Measurements from ENCODE around the gene DIPK1A.
A peak's percentile ranks its signal among the peaks of the same experiment; 100 is the strongest.

Gene DIPK1A

DNA sequence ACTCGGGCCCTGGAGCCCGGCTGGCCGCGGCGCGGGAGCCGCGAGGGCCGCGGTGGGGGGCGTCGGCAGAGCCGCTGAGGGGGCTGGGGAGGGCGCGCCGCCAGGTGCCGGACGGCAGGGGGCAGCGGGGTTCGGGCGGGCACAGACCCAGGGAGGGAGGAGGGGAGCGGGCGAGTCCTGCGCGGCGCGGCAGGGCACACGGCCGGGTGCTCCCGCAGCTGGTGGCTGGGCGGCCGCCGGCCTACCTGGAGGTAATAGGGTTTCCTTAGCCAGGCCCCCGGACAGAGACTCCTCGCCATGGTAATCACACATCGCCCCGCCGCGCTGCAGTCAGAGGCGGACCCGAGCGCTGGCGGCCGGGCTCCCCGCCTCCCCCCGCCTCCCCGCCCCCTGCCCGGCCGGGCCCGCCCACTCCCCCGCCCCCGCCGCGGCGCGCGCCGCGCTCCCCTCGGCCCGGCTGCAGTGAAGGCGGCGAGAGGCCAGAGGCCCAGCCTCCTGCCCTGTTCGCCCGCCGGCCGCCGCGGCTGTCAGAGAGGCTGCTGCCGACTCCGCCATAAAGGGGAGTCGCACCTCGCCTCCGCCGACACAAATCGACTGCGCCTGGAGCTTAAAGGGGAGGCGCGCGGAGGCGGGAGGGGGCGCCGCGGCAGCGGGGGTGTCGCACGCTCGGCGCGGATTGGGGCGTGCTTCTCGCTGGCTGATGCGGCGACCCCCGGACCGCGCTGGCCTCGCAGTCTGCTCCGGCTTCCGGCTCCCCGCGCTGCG, at the start of gene DIPK1A:
Gene DIPK1A, minus strand, starts transcription at position 332 of the 765 bp plus-strand sequence. Its CDS starts 33 bp downstream, at position 299.
- ATAC-seq = peak; percentile 47 to 54

DNA sequence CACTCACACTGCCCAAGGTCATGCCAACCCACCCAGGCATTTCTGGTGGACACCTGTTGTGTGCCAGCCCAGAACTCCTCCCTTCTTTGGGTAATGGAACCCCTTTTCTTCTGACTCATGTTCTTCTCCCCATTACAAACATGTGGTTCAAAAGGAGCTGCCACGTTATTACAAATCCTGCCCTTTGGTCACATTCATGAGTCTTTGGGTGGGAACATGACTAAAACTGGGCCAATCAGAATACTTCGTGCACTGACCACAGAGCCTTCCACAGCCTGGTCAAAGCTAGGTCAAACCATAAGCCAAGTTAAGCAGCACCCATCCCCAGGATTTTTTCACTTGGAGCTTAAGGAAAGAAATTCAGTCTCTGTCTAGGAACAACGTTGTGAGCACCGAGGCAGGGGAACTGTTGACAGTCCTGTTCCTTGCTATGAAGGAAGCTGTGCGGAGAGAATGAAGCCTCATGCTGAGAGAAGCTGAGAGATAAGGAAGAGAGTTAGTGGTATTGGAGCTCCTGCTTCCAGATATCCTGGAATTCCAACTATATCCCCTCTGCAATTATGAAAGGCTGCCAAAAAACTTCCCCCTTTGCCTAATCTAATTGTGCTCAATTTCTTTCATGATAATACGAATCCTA, 46.8 kb upstream of the DIPK1A start:
- ATAC-seq = no peak

DNA sequence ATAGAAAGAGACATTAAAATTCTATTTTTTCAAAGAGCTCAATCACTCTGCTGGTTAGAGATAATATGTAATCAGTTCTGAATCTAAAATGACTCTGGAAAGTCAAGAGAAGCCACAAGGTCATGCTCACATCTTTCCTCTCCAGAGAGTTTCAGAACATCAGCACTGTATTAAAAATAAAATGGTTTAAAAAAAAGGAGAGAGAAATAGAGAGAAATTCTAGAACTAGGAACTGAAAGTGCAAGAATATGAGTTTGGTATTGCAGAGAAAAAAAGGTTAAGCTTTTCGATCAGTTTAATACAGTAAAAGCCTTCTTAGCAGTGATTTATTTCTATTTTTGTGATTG, 44.0 kb upstream of the DIPK1A start:
- ATAC-seq = no peak

DNA sequence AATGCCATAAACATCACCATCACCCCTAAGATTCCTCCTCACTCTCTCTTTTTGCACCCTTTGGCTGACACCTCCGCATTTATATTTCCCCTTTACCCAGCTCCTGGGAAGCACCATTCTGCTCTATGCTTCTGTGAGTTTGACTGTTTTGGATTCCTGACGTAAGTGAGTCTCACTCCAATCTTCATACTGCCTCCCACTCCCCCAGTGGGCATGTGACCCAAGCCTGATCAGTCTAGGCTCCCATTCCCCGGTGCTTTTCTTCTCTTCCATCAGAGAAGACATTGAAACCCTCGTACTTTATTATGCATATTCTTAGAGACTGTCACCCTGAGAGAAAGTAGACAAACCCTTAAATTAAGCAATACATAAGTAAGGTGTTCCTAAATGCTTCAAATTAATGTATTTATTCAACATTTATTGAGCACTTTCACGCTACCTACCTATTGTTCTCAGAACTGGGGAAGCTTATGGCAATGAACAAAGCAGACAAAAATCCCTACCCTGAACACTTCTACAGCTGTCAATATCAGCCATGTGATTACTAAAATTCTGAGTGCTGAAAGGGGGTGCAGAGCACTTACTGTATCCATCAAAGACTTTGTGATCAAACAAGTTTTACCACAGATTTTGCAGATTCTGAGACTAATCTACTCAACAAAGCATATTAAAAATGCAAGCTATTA, 43.4 kb upstream of the DIPK1A start:
- no peak for ATAC-seq

DNA sequence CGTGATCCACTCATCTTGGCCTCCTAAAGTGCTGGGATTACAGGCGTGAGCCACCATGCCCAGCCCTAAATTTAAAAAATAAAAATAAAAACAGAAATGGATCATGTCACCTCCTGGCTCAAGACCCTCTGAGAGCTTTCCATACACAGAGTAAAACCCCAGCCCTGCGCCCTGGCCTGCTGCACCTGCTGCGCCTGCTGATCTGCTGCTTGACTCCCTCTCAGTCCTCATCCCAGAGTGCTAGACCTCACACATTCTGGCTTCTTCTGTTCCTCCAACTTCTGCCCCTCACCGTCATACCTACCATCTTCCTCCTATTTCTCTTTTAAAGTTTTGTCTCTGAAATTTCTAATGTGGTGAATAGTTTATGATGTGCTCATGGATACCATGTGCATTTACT, 42.7 kb upstream of the DIPK1A start:
- no peak for ATAC-seq

DNA sequence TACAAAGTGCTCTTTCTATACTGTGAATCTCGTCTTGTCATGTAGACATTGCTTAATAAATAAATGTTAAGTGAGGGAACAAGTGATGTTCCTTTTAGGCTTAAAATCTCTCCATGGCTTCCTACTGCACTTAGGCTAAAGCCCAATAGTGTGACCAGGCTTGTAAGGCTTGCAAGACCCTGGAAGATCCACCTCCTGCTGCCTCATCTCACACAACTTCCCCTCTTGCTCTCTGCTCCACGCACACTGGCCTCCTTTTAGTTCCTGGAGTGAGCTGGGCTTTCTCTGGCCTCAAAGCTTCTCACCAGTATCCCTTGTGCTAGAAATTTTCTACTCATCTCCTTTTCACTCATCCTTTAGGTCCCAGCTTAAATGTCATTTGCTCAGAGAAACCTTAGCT, 41.5 kb upstream of the DIPK1A start:
- no peak for ATAC-seq

DNA sequence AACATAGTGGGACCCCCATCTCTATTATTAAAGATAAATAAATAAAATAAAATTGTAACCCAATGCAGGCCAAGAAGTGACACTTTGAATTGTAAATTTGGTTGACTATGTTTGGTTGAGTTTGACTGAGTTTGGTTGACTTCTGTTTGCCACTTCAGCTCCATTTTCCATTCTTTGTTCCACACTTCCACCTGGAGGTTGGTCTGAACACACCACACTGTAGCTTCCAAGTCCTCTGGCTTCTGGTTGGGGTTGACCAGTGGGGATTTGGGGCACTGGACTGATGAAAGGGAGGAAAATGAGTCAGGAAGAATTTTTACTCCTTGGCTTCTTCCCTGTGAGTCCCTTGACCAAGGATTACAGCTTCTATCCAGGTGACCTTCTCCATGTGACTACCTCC, 40.6 kb upstream of the DIPK1A start:
- ATAC-seq = no peak

DNA sequence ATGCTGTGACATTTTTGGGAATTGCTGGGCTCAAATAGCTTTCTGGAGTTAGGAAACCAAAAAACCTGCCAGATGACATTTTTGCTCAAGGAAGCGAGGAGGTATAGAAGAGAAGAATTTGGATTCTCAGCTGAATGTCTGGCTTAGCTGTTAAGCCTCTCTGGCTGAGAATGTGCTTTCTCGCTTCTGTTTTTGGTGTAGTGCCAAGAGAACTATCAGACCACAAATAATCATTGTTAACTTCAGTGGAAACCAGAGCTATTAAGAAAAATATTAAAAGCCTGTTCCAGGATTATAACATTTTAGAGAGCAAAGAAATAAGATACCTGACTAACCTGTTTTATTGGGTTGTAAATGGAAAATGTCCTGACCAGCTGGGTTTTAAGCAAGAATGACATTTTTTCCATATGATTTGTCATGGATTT, 39.5 kb upstream of the DIPK1A start:
- ATAC-seq = no peak

DNA sequence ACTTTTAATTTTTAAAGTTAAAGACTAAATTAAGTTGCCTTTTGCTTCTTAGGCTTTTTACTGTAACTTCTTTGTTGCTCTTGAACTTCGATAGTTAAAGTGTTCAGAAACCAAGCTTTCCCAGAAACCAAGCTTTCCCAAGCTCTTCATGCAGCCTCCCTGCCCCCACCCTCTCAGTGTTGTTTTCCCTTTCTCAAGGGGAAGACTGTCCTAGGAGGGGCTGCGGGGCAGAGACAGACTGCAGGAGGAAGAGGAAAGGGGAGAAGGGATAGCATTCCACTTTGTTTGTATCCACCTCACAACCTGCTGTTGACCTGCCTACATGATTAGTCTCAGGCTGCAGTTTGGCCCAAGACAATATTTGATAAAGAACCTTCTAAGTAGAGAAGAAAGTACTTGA, 39.0 kb upstream of the DIPK1A start:
- ATAC-seq = no peak

DNA sequence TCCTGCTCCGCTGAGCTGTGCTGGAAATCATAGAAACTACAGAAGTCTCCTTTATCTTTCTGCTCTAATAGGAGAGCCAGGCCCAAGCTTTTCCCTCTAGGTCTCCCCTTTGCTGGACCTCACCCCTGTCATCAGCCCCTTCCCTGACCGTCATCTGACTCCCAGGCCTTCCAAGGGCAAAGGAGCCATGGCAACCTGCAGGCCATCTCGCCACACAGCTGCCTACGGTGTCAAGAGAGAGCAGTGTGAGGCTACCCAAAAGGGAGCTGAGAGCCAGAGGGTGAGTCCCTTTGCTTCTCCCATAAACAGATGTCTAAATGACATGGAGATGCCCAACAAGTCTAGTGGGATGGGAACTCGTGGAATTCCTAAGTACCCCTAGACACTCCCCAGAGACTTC, 37.6 kb upstream of the DIPK1A start:
- ATAC-seq = no peak

DNA sequence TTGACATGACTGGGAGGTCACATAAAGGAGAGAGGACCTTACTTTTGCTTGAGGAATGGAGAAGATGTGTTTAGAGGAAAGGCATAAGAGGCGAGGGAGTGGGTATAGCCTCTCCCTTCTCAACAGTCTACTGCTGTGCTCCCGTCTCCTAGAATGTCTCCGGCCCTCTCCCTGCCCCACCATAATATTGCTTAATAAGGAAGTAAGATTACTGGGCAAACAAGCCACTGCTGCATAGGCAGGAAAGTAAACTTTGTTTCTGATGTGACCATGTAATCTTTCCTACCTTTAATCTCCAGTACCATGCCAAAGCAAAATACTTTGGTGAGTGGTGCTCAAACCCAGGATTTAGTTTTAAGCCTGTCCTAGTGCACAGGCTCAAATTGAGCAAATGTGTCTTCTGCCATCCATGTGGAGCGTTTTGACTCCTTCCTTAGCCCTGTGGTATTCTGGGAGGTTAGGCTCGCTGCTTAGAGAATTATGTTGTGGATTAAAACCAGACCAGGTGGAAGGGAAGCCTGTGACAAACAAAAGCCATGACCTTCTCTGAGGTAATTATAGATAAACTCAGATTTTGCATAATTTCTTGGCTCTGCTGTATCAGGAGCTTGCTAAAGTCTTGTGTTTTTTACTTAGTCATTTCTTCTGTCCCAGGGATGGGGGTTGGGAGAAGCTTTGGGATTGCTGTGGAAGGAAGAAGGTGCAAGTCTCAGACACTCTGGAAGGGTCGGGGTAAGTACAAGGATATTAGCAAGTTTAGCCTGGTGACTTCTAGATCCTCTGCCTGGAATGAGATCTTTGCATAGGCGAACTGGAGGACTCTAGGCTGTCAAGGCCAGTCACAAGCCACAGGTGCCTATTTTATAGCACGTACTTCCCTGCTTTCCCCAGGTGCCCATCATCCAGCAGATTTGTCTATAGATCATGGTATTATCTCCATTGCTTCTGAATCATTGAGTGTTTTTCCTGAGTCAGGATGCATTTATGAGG, 34.5 kb upstream of the DIPK1A start:
- no peak for ATAC-seq

DNA sequence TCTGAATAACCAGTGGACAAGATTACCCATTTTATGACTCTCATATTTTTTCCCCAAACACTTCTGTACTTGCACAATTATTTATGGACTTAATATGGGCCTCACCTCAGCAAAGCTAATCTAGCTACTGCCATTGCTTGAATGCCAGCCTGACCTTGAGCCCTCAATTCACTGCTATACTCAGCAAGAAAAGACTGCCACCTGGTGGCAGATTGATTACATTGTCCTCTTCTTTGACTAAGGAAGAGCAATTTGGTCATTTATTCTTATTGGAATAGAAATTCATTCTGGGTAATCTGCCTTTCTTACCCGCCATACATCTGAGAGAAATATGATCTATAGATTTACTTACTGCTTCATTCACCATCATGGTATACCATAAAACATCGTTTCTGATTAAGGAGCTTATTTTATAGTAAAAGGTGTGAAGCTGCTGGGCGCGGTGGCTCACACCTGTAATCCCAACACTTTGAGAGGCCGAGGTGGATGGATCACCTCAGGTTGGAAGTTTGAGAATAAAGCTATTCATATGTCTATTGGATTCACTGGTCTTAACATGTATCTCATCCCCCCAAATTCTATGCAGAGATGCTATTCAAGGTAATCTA, 32.9 kb upstream of the DIPK1A start:
- peak; percentile 83 to 93 for ATAC-seq

DNA sequence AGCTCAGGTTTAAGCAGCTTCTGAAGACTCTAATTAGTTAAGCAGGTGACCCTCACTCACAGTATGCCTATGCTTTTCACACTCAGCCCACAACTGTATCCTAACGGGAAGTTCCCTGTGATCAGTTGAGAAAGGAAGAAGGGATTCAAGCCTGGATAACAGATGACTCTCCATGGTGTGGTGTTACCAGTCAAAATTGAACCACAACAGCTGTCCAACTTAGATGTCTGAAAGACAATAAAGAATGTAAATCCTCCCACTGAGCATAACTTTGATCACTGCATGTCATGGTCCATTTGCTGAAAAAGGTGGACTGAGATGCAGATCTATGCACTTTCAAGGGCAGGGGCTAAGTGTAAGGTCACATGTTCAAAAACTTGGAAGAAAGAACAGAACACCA, 32.3 kb upstream of the DIPK1A start:
- no peak for ATAC-seq

DNA sequence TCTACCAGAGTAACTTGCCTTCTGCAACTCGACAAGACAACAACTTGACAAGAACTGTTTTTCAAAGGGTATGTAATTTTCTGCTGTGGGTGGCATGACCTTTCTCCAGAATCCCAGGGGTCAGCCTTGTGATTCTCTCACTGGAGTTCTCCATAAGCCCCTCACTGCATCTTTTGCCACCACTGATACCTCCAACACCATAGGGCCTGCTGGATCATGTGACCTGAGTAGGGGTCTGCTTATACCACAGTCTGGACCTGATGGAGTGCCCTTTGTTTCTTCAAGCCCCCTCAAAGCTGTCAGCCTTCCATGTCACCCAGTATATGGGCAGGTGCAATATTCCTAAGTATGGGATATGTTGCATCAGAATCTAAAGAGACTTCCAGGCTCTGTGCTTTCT, 31.6 kb upstream of the DIPK1A start:
- no peak for ATAC-seq

DNA sequence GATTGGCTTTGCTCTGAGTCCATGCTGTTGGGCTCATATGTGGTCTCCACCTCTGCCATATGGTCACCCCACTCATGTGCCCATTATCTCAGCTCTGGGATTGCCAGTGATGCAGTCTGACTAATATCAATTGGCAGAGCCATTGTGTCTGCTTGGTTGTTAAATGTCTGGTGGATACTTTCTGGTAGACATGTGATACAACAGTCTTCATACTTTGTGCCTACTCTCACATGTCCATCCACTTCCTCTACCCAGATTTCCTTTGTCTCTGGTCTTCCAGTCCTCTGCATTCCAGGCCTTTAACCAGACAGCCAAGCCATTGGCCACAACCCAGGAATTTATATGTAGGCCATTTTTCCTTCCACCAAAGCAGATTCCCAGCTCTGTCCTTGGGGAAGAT, 30.8 kb upstream of the DIPK1A start:
- ATAC-seq = no peak

DNA sequence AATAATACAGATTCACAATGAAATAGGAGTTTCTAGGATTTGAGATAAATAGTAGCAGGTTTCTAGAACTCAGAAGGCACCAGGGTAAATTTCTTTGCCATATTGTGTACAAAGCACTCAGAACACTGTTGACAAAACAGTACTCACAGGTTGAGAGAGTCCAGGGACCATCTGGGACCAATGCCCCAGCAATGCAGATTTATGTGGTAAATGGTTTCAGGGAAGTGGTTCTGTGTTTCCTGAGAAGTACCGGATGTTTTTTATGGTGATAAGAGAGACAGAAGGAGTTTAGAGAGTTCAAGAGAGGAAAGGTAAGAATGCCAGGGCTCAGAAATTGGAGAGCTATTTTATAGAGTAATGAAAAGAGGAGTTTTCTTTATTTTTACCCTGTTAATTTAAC, 29.6 kb upstream of the DIPK1A start:
- ATAC-seq = peak; percentile 19 to 22

DNA sequence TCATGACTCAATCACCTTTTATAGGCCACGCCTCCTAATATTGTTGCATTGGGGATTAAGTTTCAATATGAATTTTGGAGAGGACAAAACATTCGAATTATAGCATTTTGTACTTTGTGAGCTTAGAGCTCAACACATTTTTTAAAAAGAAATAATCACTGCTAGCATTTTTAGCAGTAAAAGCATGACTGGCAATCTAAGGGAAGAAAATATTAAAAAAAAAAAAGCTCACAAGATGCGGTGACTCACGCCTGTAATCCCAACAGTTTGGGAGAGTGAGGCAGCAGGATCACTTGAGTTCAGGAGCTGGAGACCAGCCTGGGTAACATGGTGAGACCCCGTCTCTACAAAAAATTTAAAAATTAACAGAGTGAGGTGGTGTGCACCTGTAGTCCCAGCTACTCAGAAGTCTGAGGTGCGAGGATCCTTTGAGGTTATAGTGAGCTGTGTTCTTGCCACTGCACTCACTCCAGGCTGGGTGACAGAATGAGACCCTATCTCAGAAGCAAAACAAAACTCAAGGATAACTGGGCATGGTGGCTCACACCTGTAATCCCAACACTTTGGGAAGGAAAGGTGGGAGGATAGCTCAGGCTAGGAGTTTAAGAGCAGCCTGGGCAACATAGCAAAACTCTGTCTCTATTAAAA, 28.8 kb upstream of the DIPK1A start:
- ATAC-seq = no peak

DNA sequence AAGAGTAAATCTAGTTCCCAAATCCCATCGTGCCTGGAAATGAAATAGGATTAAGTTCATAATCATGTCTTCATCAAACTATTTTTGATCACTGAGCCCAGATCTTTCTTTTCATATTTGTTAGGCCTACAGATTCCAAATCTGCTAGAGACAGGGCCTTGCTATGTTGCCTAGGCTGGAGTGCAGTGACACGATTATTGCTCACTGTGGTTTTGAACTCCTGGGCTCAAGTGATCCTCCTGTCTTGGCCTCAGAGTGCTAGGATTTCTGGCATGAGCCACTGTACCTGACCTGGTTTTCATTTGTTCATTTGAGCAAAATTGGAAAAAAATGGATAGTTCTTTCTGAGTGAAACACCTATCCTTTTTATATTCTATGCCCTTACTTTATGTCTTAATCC, 28.0 kb upstream of the DIPK1A start:
- no peak for ATAC-seq

DNA sequence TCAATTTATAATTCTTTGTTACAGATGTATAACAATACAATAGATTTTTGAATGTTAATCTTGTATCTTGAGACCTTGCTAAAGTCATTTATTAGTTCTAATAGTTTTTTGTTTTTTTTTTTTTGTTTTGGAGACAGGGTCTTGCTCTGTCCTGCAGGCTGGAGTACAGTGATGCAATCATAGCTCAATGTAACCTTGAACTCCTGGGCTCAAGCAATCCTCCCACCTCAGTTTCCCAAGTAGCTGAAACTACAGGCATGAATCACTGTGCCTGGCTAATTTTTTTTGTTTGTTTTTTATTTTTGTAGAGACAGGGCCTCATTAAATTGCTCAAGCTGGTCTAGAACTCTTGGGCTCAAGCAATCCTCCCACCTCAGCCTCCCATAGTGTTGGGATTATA, 26.2 kb upstream of the DIPK1A start:
- ATAC-seq = no peak

DNA sequence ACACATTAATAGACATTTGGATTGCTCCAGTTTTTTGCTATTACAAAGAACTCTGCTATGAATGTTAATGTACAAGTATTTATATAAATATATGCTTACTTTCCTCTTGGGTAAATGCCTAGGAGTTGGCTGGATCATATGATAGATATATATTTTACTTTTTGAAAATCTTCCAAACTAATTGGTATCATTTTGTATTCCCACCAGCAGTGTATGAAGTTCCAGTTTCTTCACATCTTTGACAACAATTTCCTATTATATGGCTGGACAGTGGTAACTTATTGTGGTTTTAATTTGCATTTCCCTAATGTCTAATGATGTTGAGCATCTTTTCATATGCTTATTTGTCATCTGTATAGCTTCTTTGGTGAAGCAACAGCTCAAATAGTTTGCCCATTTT, 23.8 kb upstream of the DIPK1A start:
- ATAC-seq = no peak

DNA sequence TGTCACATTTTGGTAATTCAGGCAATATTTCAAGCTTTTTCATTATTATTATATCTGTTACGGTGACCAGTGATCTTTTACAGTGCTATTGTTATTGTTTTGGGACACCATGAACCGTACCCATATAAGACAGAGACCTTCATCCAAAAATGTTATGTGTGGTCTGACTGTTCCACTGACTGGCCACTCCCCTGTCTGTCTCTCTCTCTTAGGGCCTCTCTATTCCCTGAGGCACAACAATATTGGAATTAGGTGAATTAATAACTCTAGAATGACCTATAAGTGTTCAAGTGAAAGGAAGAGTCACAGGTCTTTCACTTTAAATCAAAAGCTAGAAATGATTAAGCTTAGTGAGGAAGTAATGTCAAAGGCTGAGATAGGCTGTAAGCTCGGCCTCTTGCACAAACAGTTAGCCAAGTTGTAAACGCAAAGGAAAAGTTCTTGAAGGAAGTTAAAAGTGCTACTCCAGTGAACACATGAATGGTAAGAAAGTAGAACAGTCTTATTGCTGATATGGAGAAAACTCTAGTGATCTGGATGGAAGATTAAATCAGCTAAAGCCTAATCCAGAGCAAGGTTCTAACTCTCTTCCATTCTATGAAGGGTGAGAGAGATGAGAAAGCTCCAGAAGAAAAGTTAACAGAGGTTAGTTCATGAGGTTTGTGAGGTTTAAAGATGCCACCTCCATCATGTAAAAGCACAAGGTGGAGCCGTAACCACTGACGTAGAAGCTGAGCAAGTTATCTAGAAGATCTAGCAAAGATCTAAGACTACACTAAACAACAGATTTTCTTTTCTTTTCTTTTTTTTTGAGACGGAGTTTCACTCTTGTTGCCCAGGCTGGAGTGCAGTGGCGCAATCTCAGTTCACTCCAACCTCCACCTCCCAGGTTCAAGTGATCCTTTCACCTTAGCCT, 19.7 kb upstream of the DIPK1A start:
- peak; percentile 64 to 69 for ATAC-seq
